ENCODE results near the gene TMEM95.
"Not testable (repeated sequence)": the region's sequence is repeated elsewhere in the genome, so short reads cannot be mapped to it uniquely, and the experiment has no call there.

The TMEM95 gene

GRCh38 chr17:7348478-7349242 lies 6.3 kb upstream of the TMEM95 start:
- no peak for DNase-seq

- no peak for DNase-seq
Observed at GRCh38 chr17:7351665-7352502, 3.1 kb upstream of the TMEM95 start, which contains the start of gene KCTD11. KCTD11 (plus strand) TSS chr17:7352162.

GRCh38 chr17:7352503-7352889 lies 2.5 kb upstream of the TMEM95 start:
- DNase-seq = no peak

- no peak for DNase-seq
Observed at GRCh38 chr17:7352910-7353635, 1.9 kb upstream of the TMEM95 start.

- no peak for DNase-seq
Observed at GRCh38 chr17:7354262-7354843, 603 bp upstream of the TMEM95 start.

GRCh38 chr17:7355573-7355972 lies 617 bp downstream of the TMEM95 start:
- DNase-seq = no peak

- DNase-seq = no peak
Observed at GRCh38 chr17:7356072-7356549, 1.2 kb downstream of the TMEM95 start.

GRCh38 chr17:7356756-7357155 lies 1.8 kb downstream of the TMEM95 start:
- no peak for DNase-seq

GRCh38 chr17:7357381-7357780 lies 2.4 kb downstream of the TMEM95 start:
- DNase-seq = no peak

- DNase-seq = no peak
Observed at GRCh38 chr17:7361906-7362305, 7.0 kb downstream of the TMEM95 start.

- DNase-seq = no peak
Observed at GRCh38 chr17:7363311-7363710, 8.4 kb downstream of the TMEM95 start.

- not testable (repeated sequence) for DNase-seq
Observed at GRCh38 chr17:7365963-7366362, 11.0 kb downstream of the TMEM95 start.

- DNase-seq = no peak
Observed at GRCh38 chr17:7367083-7367482, 12.1 kb downstream of the TMEM95 start.

GRCh38 chr17:7367918-7368598 lies 13.1 kb downstream of the TMEM95 start:
- no peak for DNase-seq

- not testable (repeated sequence) for DNase-seq
Observed at GRCh38 chr17:7368599-7368994, 13.6 kb downstream of the TMEM95 start.

GRCh38 chr17:7369825-7370224 lies 14.9 kb downstream of the TMEM95 start:
- no peak for DNase-seq

- DNase-seq = no peak
Observed at GRCh38 chr17:7370853-7371252, 15.9 kb downstream of the TMEM95 start.

GRCh38 chr17:7374353-7374752 lies 19.4 kb downstream of the TMEM95 start:
- DNase-seq = no peak

- DNase-seq = no peak
Observed at GRCh38 chr17:7379134-7379533, 24.2 kb downstream of the TMEM95 start.

- DNase-seq = no peak
Observed at GRCh38 chr17:7380321-7380720, 25.4 kb downstream of the TMEM95 start.

- DNase-seq = no peak
Observed at GRCh38 chr17:7380855-7381683, 26.1 kb downstream of the TMEM95 start, which contains the start of gene TNK1. TNK1 (plus strand) TSS chr17:7381089; CDS start chr17:7382927, 1,838 bp downstream.

All from NCI-H1092 (cell line).